ENCODE results near the gene C19orf53.
"Not testable (repeated sequence)": the region's sequence is repeated elsewhere in the genome, so short reads cannot be mapped to it uniquely, and the experiment has no call there.

C19orf53 gene

DNA sequence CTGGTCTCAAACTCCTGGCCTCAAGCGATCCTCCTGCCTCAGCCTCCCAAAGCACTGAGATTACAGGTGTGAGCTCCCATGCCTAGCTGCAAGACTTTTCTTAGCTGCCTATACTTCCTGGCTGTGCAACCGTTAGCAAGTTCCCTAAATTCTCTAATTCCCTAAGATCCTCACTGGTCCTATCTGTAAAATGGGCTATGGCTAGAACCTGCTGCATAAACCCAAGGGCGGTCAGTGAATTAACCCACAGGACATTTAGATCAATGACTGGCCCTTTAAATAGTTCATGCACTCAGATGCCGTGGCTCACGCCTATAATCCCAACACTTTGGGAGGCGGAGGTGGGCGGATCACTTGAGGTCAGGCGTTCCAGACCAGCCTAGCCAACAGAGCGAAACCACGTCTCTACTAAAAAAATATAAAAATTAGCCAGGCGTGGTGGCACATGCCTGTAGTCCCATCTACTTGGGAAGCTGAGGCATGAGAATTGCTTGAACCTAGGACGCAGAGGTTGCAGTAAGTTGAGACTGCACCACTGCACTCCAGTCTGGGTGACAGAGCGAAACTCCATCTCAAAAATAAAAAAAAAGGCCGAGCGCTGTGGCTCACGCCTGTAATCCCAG, 4.1 kb upstream of the C19orf53 start:
- DNase-seq (ENCODE audit: insufficient read length, low spot score) (no peak), FAIRE-seq (no peak)
- TF ChIP-seq, protein P1, sequence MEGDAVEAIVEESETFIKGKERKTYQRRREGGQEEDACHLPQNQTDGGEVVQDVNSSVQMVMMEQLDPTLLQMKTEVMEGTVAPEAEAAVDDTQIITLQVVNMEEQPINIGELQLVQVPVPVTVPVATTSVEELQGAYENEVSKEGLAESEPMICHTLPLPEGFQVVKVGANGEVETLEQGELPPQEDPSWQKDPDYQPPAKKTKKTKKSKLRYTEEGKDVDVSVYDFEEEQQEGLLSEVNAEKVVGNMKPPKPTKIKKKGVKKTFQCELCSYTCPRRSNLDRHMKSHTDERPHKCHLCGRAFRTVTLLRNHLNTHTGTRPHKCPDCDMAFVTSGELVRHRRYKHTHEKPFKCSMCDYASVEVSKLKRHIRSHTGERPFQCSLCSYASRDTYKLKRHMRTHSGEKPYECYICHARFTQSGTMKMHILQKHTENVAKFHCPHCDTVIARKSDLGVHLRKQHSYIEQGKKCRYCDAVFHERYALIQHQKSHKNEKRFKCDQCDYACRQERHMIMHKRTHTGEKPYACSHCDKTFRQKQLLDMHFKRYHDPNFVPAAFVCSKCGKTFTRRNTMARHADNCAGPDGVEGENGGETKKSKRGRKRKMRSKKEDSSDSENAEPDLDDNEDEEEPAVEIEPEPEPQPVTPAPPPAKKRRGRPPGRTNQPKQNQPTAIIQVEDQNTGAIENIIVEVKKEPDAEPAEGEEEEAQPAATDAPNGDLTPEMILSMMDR (IDR thresholded peaks at IDR 0.05; ENCODE audit: insufficient read depth, missing control alignments), result no peak

DNA sequence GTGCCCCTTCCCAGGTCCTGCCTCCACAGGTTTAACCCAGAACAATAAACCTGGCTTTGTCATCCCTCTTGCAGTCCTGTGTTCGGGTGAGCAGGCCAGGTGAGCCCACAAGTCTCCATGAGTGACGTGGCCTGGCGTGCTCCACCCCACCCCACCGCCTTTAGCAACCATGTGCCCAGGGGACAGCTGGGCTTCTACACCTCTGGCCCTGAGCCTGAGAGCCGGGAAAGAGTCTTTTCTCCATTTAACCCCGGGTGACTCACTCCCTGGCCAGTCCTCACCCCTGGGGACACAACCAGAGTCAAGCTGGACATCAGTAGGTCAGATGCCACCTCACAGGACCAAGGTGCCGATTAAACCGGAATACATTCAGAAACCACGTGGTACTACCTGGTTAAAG, 4.1 kb downstream of the C19orf53 start:
- FAIRE-seq, result no peak
- TF ChIP-seq, protein P1 (IDR thresholded peaks at IDR 0.05; ENCODE audit: insufficient read depth, missing control alignments), result no peak

DNA sequence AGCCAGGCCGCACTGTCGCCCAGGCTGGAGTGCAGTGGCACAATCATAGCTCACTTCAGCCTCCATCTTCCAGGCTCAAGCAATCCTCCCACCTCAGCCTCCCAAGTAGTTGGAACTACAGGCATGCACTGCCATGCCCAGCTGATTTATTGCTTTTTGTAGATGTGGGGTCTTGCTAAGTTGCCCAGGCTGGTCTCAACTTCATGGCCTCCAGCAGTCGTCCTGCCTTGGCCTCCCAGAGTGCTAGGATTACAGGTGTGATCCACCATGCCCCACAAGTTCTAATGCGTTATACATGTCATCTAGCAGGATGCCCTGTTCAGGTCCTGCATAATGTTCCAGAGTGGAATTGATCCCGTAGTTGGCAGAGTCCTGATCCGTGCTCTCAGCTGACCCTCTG, 4.6 kb downstream of the C19orf53 start:
- no peak for DNase-seq (ENCODE audit: insufficient read length, low spot score)
- TF ChIP-seq, protein P1 (IDR thresholded peaks at IDR 0.05; ENCODE audit: insufficient read depth, missing control alignments), result no peak
- FAIRE-seq, result no peak

More for the DNA sequence above, 4.1 kb downstream of the C19orf53 start:
- DNase-seq (ENCODE audit: insufficient read length, low spot score), result no peak

DNA sequence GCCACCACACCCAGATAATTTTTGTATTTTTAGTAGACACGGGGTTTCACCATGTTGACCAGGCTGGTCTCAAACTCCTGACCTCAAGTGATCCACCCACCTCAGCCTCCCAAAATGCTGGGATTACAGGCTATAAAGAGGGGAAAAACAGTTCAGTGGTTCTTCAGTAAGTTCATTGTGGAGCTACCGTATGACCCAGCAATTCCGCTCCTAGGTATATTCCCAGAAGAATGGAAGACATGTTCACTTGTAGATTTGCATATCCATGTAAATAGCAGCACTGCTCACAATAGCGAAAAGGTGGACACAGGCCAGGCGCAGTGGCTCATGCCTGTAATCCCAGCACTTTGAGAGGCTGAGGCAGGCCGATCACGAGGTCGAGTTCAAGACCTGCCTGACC, 5.5 kb downstream of the C19orf53 start:
- not testable (repeated sequence) for DNase-seq (ENCODE audit: insufficient read length, low spot score); FAIRE-seq

DNA sequence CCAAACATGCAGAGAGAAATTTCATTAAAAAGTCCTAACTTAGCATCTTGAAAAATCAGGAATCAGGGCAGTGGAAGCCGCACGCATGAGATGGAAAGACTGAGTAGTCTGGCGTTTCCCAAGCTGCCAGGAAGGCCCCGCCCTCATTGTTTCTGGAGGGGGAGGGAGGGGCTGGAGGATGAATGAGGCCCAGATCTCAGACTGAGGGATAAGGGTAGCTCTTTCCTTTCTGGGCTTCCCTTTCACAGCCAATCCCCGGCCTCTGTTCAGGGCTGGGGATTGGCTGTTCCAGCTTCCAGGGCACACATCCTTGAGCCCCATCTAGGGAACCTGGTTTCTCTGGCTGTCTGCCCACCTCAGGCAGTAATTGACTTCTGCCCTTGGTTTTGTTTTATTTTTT, 7.3 kb downstream of the C19orf53 start:
- no peak for DNase-seq (ENCODE audit: insufficient read length, low spot score)
- TF ChIP-seq, protein P1 (IDR thresholded peaks at IDR 0.05; ENCODE audit: insufficient read depth, missing control alignments), result no peak
- FAIRE-seq, result no peak

DNA sequence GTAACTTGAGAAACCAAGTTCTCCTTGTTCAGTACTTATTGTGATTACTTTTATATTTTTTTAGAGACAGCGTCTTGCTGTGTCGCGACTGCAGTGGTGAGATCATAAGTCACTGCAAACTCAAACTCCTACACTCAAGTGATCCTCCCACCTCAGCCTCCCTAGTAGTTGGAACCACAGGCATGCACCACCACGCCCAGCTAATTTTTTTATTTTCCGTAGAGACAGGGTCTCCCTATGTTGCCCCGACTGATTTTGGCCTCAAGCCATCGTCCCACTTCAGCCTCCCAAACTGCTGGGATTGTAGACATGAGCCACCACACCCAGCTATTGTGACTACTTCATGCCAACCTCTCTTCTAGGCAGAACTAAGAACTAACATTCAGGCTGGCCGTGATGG, 8.3 kb downstream of the C19orf53 start:
- FAIRE-seq (no peak), DNase-seq (ENCODE audit: insufficient read length, low spot score) (no peak)
- TF ChIP-seq, protein P1 (IDR thresholded peaks at IDR 0.05; ENCODE audit: insufficient read depth, missing control alignments), result no peak

DNA sequence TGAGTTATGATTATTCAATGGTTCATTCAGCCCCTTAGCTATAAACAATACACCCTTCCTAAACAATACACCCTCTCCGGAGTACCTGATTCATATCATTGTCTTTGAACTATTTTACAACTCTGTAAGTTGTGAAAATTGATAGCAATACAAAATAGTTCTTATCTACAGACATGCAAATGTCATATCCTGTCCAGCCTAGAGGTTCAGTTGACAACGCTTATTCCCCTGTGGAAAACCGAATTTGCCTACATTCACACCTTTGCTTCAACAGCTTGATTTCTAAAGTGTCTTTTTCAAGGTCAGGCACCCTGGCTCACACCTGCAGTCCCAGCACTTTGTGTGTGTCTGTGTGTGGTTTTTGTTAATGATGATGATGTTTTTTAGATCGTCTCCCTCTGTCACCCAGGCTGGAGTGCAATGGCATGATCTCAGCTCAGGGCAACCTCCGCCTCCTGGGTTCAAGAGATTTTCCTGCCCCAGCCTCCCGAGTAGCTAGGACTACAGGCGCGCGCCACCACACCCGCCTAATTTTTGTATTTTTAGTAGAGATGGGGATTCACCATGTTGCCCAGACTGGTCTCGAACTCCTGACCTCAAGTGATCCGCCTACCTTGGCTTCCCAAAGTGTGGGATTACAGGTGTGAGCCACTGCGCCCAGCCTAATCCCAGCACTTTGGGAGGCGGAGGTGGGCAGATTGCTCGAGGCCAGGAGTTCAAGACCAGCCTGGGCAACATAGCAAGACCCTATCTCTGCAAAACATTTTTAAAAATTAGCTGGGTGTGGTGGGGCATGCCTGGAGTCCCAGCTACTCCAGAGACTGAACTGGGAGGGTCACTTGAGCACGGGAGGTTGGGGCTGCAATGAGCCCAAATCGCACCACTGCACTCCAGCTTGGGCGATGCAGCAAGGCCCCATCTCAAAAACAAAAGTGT, 9.6 kb downstream of the C19orf53 start:
- no peak for FAIRE-seq
- TF ChIP-seq, protein P1 (IDR thresholded peaks at IDR 0.05; ENCODE audit: insufficient read depth, missing control alignments), result no peak
- no peak for DNase-seq (ENCODE audit: insufficient read length, low spot score)

All from D721Med (cell line).